Mucosa of gallbladder (tissue), 1 donor: Measurements from ENCODE around the gene OR12D3. TPM values are rescaled to one million over a fixed set of nuclear protein-coding genes. Genes with fewer than 3 reads are reported as not detected.
"Not testable (repeated sequence)": the region's sequence is repeated elsewhere in the genome, so short reads cannot be mapped to it uniquely, and the experiment has no call there.

Experiments
- DNase-seq: peaks from one replicate; pipeline ENCODE4 v3.0.0-alpha.2; 2020; ENCODE audit warnings: low spot score
- total RNA-seq: library from RNA; stranded (reverse); gene quantifications from one replicate; pipeline ENCODE4 v1.2.1, GENCODE V29; 2021
- donor health status: DM: no; HTN: no; CAD: no.

The OR12D3 gene
- total RNA-seq = not detected

GRCh38 chr6:29375191-29375590, at the start of gene OR12D3:
Gene OR12D3 (minus strand): TSS chr6:29375291. CDS start chr6:29375287, 4 bp downstream.
- DNase-seq = no peak

GRCh38 chr6:29424575-29424974, 49.5 kb upstream of the OR12D3 start:
- DNase-seq = no peak

GRCh38 chr6:29424168-29424567, 49.1 kb upstream of the OR12D3 start:
- no peak for DNase-seq

GRCh38 chr6:29419516-29419915, 44.4 kb upstream of the OR12D3 start:
- DNase-seq = no peak

GRCh38 chr6:29414588-29414987, 39.5 kb upstream of the OR12D3 start, which contains the start of gene OR12D1:
Gene OR12D1 (plus strand): TSS chr6:29414928.
- DNase-seq = no peak

GRCh38 chr6:29403801-29404200, 28.7 kb upstream of the OR12D3 start:
- no peak for DNase-seq

GRCh38 chr6:29399525-29399924, 24.4 kb upstream of the OR12D3 start:
- DNase-seq = no peak

GRCh38 chr6:29395331-29395730, 20.2 kb upstream of the OR12D3 start, which contains the start of gene OR12D2:
Gene OR12D2 (plus strand): TSS chr6:29395631. CDS start chr6:29396700, 1,069 bp downstream.
- DNase-seq = no peak

- DNase-seq = no peak
Observed at GRCh38 chr6:29388533-29388932, 13.4 kb upstream of the OR12D3 start.

- DNase-seq = no peak
Observed at GRCh38 chr6:29376003-29376402, 912 bp upstream of the OR12D3 start.

GRCh38 chr6:29368765-29369164, 6.3 kb downstream of the OR12D3 start, which contains the start of gene OR5V1:
Gene OR5V1 (minus strand): TSS chr6:29368865. CDS start chr6:29356195, 12,670 bp downstream.
- no peak for DNase-seq

- DNase-seq = no peak
Observed at GRCh38 chr6:29355603-29356002, 19.5 kb downstream of the OR12D3 start.

GRCh38 chr6:29354980-29355379, 20.1 kb downstream of the OR12D3 start:
- DNase-seq = no peak

GRCh38 chr6:29349348-29349747, 25.7 kb downstream of the OR12D3 start:
- DNase-seq = not testable (repeated sequence)

- DNase-seq = no peak
Observed at GRCh38 chr6:29345380-29345779, 29.7 kb downstream of the OR12D3 start.

GRCh38 chr6:29336269-29336668, 38.8 kb downstream of the OR12D3 start:
- DNase-seq = no peak

- no peak for DNase-seq
Observed at GRCh38 chr6:29332676-29333075, 42.4 kb downstream of the OR12D3 start.

GRCh38 chr6:29325777-29326176, 49.3 kb downstream of the OR12D3 start:
- no peak for DNase-seq

Other genes with a start within 250 kb of the OR12D3 start
- gene OR2J2, start 204.4 kb downstream of the OR12D3 start, total RNA-seq = not detected
- 0.20 TPM for gene OR14J1, start 73.6 kb downstream of the OR12D3 start, total RNA-seq
- not detected for gene OR5V1, start 6.4 kb downstream of the OR12D3 start, total RNA-seq
- gene OR12D2, start 20.3 kb upstream of the OR12D3 start, total RNA-seq = not detected
- not detected for gene OR12D1, start 39.6 kb upstream of the OR12D3 start, total RNA-seq
- gene OR10C1, start 64.0 kb upstream of the OR12D3 start, total RNA-seq = not detected
- not detected for gene OR11A1, start 81.8 kb upstream of the OR12D3 start, total RNA-seq
- gene OR2H1, start 81.9 kb upstream of the OR12D3 start, total RNA-seq = not detected
- 0.26 TPM for gene MAS1L, start 112.7 kb upstream of the OR12D3 start, total RNA-seq
- gene UBD, start 184.4 kb upstream of the OR12D3 start, total RNA-seq = not detected
- gene OR2H2, start 209.8 kb upstream of the OR12D3 start, total RNA-seq = not detected